GM12878 (cell line): ENCODE data around the gene ACOT4. TPM values are rescaled to one million over a fixed set of nuclear protein-coding genes. Genes with fewer than 3 reads are reported as not detected.

Experiments used
- EP300 ChIP-seq, 2 experiments: fragments of 150-350 bp in 1 of 2; IDR thresholded peaks; 2 replicates each; pipeline ENCODE4 v1.6.1; 2011 to 2012; ENCODE audit warnings: low read depth in 2 of 2, low read length in 2 of 2, borderline replicate concordance in 1 of 2, improper control_type of control experiment in 1 of 2, inconsistent platforms in 1 of 2; ENCODE audit not compliant: control insufficient read depth in 1 of 2
- HDAC6 ChIP-seq: fragments of 200-600 bp; sonication (generic); IDR thresholded peaks from one replicate; pipeline ENCODE4 v1.8.0; 2017; ENCODE audit warnings: antibody characterized with exemption; ENCODE audit not compliant: unreplicated experiment
- NFXL1 ChIP-seq: fragments of 450-650 bp; IDR thresholded peaks from 2 replicates; pipeline ENCODE4 v1.6.1; 2017; ENCODE audit warnings: antibody characterized with exemption, mild to moderate bottlenecking, borderline replicate concordance
- SMAD1 ChIP-seq: fragments of 450-650 bp; IDR thresholded peaks from 2 replicates; pipeline ENCODE4 v1.6.1; 2018; ENCODE audit warnings: mild to moderate bottlenecking, low read depth; ENCODE audit not compliant: partially characterized antibody
- SMAD5 ChIP-seq: IDR thresholded peaks from 2 replicates; pipeline ENCODE4 v1.6.1; 2016; ENCODE audit warnings: antibody characterized with exemption, low read depth
- SMARCA5 ChIP-seq: fragments of 450-650 bp; IDR thresholded peaks from 2 replicates; pipeline ENCODE4 v1.6.1; 2017; ENCODE audit warnings: mild to moderate bottlenecking
- STAT1 ChIP-seq: fragments of 450-650 bp; conservative IDR thresholded peaks from 2 replicates; pipeline ENCODE4 v1.6.1; 2014; ENCODE audit warnings: antibody characterized with exemption, mild to moderate bottlenecking
- polyA plus RNA-seq, 11 experiments: library from polyadenylated mRNA; depleted of rRNA in 4 of 11; unstranded in 6 of 11; stranded (reverse) in 5 of 11; fragments of >200 nt; fragmentation: Nextera tagmentation in 4 of 11; fragmentation: Illumina TruSeq in 1 of 11; extraction: Ambion mirVana in 4 of 11; extraction: Trizol in 1 of 11; gene quantifications; 1 replicate in 1 of 11; 2 replicates in 10 of 11; pipeline versions ENCODE4 v1.2.1 to v1.2.3, GENCODE V29; 2011 to 2016; ENCODE audit warnings: inconsistent platforms in 2 of 11, missing spikeins in 2 of 11, low read depth in 1 of 11
- total RNA-seq, 4 experiments: library from RNA; depleted of rRNA in 3 of 4; stranded (reverse); fragments of >200 nt in 3 of 4; fragmentation: Illumina TruSeq in 1 of 4; extraction: Trizol in 1 of 4; gene quantifications; 2 replicates each; pipeline versions ENCODE4 v1.2.1 to v1.2.3, GENCODE V29; 2013 to 2021
- TF ChIP-seq, protein P1 (sequence below): fragments of 450-650 bp; IDR thresholded peaks from 2 replicates; pipeline ENCODE4 v1.6.1; 2017; ENCODE audit warnings: mild to moderate bottlenecking, moderate library complexity
- TF ChIP-seq, protein P2 (sequence below): fragments of 450-650 bp; formaldehyde crosslinking; IDR thresholded peaks from 2 replicates; pipeline ENCODE4 v1.5.0; 2022; ENCODE audit warnings: mild to moderate bottlenecking, missing genetic modification characterization

ACOT4 gene
- total and polyA plus RNA-seq, 10 of the 15 experiments (the other 5 are each of a cell fraction or from before 2014, with no cell fraction given) = 0.68 to 3.8 (median 2.0) TPM

DNA sequence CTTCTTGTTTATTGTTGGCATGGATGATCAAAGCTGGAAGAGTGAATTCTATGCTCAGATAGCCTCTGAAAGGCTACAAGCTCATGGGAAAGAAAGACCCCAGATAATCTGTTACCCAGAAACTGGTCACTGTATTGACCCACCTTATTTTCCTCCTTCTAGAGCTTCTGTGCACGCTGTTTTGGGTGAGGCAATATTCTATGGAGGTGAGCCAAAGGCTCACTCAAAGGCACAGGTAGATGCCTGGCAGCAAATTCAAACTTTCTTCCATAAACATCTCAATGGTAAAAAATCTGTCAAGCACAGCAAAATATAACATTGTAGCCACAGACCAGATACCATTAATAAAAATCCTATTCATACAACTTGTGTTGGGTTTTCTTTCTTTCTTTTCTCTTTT is 27.9 kb downstream of the ACOT4 start (continued):
- TF ChIP-seq, protein P1, sequence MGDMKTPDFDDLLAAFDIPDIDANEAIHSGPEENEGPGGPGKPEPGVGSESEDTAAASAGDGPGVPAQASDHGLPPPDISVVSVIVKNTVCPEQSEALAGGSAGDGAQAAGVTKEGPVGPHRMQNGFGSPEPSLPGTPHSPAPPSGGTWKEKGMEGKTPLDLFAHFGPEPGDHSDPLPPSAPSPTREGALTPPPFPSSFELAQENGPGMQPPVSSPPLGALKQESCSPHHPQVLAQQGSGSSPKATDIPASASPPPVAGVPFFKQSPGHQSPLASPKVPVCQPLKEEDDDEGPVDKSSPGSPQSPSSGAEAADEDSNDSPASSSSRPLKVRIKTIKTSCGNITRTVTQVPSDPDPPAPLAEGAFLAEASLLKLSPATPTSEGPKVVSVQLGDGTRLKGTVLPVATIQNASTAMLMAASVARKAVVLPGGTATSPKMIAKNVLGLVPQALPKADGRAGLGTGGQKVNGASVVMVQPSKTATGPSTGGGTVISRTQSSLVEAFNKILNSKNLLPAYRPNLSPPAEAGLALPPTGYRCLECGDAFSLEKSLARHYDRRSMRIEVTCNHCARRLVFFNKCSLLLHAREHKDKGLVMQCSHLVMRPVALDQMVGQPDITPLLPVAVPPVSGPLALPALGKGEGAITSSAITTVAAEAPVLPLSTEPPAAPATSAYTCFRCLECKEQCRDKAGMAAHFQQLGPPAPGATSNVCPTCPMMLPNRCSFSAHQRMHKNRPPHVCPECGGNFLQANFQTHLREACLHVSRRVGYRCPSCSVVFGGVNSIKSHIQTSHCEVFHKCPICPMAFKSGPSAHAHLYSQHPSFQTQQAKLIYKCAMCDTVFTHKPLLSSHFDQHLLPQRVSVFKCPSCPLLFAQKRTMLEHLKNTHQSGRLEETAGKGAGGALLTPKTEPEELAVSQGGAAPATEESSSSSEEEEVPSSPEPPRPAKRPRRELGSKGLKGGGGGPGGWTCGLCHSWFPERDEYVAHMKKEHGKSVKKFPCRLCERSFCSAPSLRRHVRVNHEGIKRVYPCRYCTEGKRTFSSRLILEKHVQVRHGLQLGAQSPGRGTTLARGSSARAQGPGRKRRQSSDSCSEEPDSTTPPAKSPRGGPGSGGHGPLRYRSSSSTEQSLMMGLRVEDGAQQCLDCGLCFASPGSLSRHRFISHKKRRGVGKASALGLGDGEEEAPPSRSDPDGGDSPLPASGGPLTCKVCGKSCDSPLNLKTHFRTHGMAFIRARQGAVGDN = no peak
- TF ChIP-seq EP300 (IDR thresholded peaks at IDR 0.05; ENCODE audit: borderline replicate concordance in 1 of 2, control insufficient read depth in 1 of 2, low read depth in 2 of 2, low read length in 2 of 2) (no peak), HDAC6 (no peak), STAT1 (no peak), NFXL1 (no peak), SMAD1 (no peak), SMARCA5 (no peak), SMAD5 (no peak)
- TF ChIP-seq, protein P2, sequence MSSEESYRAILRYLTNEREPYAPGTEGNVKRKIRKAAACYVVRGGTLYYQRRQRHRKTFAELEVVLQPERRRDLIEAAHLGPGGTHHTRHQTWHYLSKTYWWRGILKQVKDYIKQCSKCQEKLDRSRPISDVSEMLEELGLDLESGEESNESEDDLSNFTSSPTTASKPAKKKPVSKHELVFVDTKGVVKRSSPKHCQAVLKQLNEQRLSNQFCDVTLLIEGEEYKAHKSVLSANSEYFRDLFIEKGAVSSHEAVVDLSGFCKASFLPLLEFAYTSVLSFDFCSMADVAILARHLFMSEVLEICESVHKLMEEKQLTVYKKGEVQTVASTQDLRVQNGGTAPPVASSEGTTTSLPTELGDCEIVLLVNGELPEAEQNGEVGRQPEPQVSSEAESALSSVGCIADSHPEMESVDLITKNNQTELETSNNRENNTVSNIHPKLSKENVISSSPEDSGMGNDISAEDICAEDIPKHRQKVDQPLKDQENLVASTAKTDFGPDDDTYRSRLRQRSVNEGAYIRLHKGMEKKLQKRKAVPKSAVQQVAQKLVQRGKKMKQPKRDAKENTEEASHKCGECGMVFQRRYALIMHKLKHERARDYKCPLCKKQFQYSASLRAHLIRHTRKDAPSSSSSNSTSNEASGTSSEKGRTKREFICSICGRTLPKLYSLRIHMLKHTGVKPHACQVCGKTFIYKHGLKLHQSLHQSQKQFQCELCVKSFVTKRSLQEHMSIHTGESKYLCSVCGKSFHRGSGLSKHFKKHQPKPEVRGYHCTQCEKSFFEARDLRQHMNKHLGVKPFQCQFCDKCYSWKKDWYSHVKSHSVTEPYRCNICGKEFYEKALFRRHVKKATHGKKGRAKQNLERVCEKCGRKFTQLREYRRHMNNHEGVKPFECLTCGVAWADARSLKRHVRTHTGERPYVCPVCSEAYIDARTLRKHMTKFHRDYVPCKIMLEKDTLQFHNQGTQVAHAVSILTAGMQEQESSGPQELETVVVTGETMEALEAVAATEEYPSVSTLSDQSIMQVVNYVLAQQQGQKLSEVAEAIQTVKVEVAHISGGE (CRISPR knock-in tag) = no peak
